Loucy (cell line): ENCODE data around the gene UBE2Q1.

Experiments used
- H2AFZ ChIP-seq: fragments of 200-600 bp; sonication (generic); 2 replicates; pipeline ENCODE4 v1.6.0; 2016; ENCODE audit warnings: antibody characterized with exemption, mild to moderate bottlenecking, low read length, moderate library complexity
- H3F3A ChIP-seq: fragments of 200-600 bp; 2 replicates; pipeline ENCODE4 v1.6.0; 2016; ENCODE audit warnings: antibody characterized with exemption, low read depth, mild to moderate bottlenecking
- H3K27me3 ChIP-seq: fragments of 200-600 bp; sonication (generic); 2 replicates; pipeline ENCODE4 v1.6.1; 2014; ENCODE audit warnings: low read length, mild to moderate bottlenecking; ENCODE audit not compliant: insufficient read depth, poor library complexity, severe bottlenecking
- H3K36me3 ChIP-seq: fragments of 200-600 bp; sonication (generic); 2 replicates; pipeline ENCODE4 v1.6.1; 2016; ENCODE audit warnings: low read length; ENCODE audit not compliant: insufficient read depth
- H3K4me1 ChIP-seq: fragments of 200-600 bp; sonication (generic); 2 replicates; pipeline ENCODE4 v1.5.1; 2014; ENCODE audit warnings: low read length, mild to moderate bottlenecking; ENCODE audit not compliant: insufficient read depth, poor library complexity, severe bottlenecking
- H3K4me2 ChIP-seq: fragments of 200-600 bp; sonication (generic); 2 replicates; pipeline ENCODE4 v1.6.0; 2014; ENCODE audit warnings: antibody characterized with exemption, low read length, low read depth, mild to moderate bottlenecking; ENCODE audit not compliant: poor library complexity, severe bottlenecking
- H3K4me3 ChIP-seq: fragments of 200-600 bp; sonication (generic); 2 replicates; pipeline ENCODE4 v1.5.1; 2014; ENCODE audit warnings: low read length, mild to moderate bottlenecking, mixed read lengths; ENCODE audit not compliant: poor library complexity, severe bottlenecking
- H3K79me2 ChIP-seq: fragments of 200-600 bp; sonication (generic); 2 replicates; pipeline ENCODE4 v1.6.1; 2014; ENCODE audit warnings: low read length; ENCODE audit not compliant: insufficient read depth
- H3K9ac ChIP-seq: fragments of 200-600 bp; sonication (generic); 2 replicates; pipeline ENCODE4 v1.6.0; 2014; ENCODE audit warnings: mild to moderate bottlenecking, low read depth, low read length, moderate library complexity; ENCODE audit not compliant: poor library complexity, severe bottlenecking
- H3K9me2 ChIP-seq: fragments of 200-600 bp; sonication (generic); replicated peaks from 2 replicates; pipeline ENCODE4 v1.6.1; 2016; ENCODE audit warnings: low read depth, low read length, mixed read lengths
- H3K9me3 ChIP-seq: fragments of 200-600 bp; sonication (generic); 2 replicates; pipeline ENCODE4 v1.6.1; 2014; ENCODE audit warnings: mild to moderate bottlenecking, antibody characterized with exemption, low read length, low read depth; ENCODE audit not compliant: insufficient read depth
- H4K20me1 ChIP-seq: fragments of 200-600 bp; sonication (generic); 2 replicates; pipeline ENCODE4 v1.6.0; 2014; ENCODE audit warnings: antibody characterized with exemption, low read length, mild to moderate bottlenecking; ENCODE audit not compliant: insufficient read depth, poor library complexity, severe bottlenecking
- EZH2phosphoT487 ChIP-seq: fragments of 200-600 bp; IDR thresholded peaks from 2 replicates; pipeline ENCODE4 v1.6.1; 2018; ENCODE audit warnings: antibody characterized with exemption, mild to moderate bottlenecking, moderate library complexity, borderline replicate concordance
- TF ChIP-seq, protein P1 (sequence below): fragments of 200-600 bp; sonication (generic); conservative IDR thresholded peaks from 2 replicates; pipeline ENCODE4 v1.5.1; 2014; ENCODE audit warnings: mild to moderate bottlenecking, antibody characterized with exemption, low read length

Gene UBE2Q1

DNA sequence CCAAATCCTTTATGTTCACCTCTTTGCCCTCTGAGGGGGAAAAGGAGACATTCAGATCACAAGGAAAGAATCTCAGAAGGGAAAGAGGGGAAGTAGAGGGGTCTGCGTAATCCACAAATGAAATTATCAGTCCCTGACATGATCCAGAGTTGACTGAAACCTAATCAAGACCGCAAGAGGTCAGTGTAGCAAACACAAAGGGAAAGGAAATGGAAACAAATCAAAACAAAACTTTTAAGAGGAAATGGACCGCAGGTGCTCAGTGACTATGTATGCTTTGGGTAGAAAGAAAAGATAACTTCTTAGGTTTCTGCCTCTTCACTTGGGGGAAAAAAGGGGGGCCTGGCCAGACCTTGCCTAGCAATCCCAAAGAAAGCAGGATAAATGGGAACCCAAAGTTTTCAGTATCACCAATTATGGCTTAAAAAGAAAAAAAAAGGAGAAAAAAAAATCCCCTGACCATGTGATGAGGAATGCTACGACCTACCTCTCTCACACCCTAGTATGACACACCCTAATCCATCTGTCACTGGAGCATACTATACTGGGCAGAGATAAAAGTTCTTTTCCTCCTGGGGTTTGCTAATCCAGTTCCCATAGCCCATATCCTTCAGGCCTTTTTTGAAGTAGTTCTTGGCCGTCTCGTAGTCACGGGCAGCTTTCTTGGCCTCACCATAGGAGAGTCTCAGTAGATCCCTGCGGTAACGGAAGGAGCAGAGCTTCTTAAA, 26.0 kb upstream of the UBE2Q1 start:
- no peak overlapping the region for H3K4me2 ChIP-seq
- H2AFZ ChIP-seq: no peak overlapping the region
- no peaks in the 10 kb centered on the region for H4K20me1 ChIP-seq
- H3K9me2 ChIP-seq: no peaks in the 10 kb centered on the region
- H3K4me1 ChIP-seq: no peaks in the 10 kb centered on the region
- H3K36me3 ChIP-seq: peaks cover 98% of the 10 kb centered on the region
- H3K27me3 ChIP-seq: no peaks in the 10 kb centered on the region
- H3K9me3 ChIP-seq: no peaks in the 10 kb centered on the region
- TF ChIP-seq, protein P1, sequence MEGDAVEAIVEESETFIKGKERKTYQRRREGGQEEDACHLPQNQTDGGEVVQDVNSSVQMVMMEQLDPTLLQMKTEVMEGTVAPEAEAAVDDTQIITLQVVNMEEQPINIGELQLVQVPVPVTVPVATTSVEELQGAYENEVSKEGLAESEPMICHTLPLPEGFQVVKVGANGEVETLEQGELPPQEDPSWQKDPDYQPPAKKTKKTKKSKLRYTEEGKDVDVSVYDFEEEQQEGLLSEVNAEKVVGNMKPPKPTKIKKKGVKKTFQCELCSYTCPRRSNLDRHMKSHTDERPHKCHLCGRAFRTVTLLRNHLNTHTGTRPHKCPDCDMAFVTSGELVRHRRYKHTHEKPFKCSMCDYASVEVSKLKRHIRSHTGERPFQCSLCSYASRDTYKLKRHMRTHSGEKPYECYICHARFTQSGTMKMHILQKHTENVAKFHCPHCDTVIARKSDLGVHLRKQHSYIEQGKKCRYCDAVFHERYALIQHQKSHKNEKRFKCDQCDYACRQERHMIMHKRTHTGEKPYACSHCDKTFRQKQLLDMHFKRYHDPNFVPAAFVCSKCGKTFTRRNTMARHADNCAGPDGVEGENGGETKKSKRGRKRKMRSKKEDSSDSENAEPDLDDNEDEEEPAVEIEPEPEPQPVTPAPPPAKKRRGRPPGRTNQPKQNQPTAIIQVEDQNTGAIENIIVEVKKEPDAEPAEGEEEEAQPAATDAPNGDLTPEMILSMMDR: no peak
- no peak for TF ChIP-seq EZH2phosphoT487
- no peaks in the 10 kb centered on the region for H3K79me2 ChIP-seq
- H3K9ac ChIP-seq: no peak overlapping the region
- H3K4me3 ChIP-seq: no peak overlapping the region
- no peaks in the 10 kb centered on the region for H3F3A ChIP-seq

DNA sequence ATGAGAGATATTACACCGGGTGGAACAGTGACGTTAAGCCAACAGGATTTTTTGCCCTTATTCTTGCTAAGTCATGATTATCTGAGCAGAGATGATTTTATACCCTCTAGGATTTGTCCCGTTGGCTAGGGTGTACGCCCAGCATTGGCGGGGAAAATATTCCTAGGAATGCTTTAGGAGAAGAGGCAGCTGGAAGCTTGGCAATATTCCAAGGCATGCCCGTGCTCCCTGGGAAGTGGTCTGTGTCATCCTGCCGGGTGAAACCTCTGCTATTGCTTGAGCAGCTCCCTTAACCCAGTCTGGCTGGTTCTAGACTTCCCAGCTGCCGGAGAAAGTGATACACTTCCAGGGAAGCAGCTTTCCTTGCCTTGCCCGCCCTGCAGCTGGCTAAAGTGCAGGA, 25.3 kb upstream of the UBE2Q1 start:
- no peak for TF ChIP-seq EZH2phosphoT487
- TF ChIP-seq, protein P1: no peak
- Histone ChIP-seq H3K4me2 (no peak overlapping the region), H3F3A (no peaks in the 10 kb centered on the region), H3K79me2 (no peaks in the 10 kb centered on the region), H3K27me3 (no peaks in the 10 kb centered on the region), H4K20me1 (no peaks in the 10 kb centered on the region), H3K9ac (no peak overlapping the region), H2AFZ (no peak overlapping the region), H3K9me3 (no peaks in the 10 kb centered on the region), H3K9me2 (no peaks in the 10 kb centered on the region), H3K36me3 (peaks cover 98% of the 10 kb centered on the region), H3K4me1 (no peaks in the 10 kb centered on the region), H3K4me3 (no peak overlapping the region)

DNA sequence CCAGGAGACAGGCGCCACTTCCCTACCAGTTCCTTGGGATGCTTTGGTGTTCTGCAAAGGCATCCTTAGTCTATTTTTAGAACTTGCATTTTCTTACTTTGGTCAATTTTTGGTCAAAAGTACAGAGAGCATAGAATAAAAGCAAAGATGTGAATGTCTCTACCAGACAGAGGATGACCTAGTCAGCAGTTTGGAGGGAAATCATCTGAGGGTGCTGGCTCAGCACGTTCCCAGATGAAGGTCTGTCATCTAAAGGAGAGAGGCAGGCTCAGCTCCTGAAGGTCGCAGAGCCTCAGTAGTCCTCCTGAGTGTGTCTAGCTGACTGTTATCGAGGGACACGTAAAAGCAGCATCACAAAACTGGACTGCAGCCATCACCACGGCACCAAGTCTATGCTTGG, 24.4 kb upstream of the UBE2Q1 start:
- peaks cover 97% of the 10 kb centered on the region for H3K36me3 ChIP-seq
- H3F3A ChIP-seq: no peaks in the 10 kb centered on the region
- H2AFZ ChIP-seq: no peak overlapping the region
- no peaks in the 10 kb centered on the region for H4K20me1 ChIP-seq
- no peak overlapping the region for H3K9ac ChIP-seq
- no peak overlapping the region for H3K4me3 ChIP-seq
- no peaks in the 10 kb centered on the region for H3K4me1 ChIP-seq
- no peak overlapping the region for H3K4me2 ChIP-seq
- TF ChIP-seq, protein P1: no peak
- TF ChIP-seq EZH2phosphoT487: no peak
- H3K27me3 ChIP-seq: no peaks in the 10 kb centered on the region
- H3K9me3 ChIP-seq: no peaks in the 10 kb centered on the region
- no peaks in the 10 kb centered on the region for H3K79me2 ChIP-seq
- no peaks in the 10 kb centered on the region for H3K9me2 ChIP-seq
